ENCODE measurements around the gene ZNRF1. TPM values are rescaled to one million over a fixed set of nuclear protein-coding genes. Genes with fewer than 3 reads are reported as not detected.

The ZNRF1 gene
- total and polyA plus RNA-seq, 9 donors: 15.2 to 47.0 (median 45.2) TPM

DNA sequence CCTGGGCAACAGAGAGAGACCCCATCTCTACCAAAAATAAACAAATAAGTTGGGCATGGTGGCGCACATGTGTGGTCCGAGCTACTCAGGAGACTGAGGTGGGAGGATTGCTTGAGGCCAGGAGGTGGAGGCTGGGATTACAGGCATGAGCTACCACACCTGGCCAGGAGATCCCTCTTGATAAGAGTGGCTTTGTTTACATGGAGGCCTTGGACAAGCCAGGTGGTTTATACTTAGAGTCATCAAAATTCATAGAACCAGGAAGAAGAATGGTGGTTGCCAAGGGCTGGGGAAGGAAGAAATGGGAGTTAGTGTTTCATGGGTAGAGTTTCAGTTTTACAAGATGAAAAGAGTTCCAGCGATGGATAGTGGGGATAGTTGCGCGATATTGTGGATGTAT is 140.7 kb downstream of the ZNRF1 start:
- Histone ChIP-seq H3K27ac (ENCODE audit: low read length) (no peak overlapping the region), H3K9me3 (replicated peaks; ENCODE audit: control insufficient read depth, low read depth, low read length) (no peaks in the 10 kb centered on the region), H3K27me3 (ENCODE audit: control insufficient read depth, insufficient read depth, low read length) (no peaks in the 10 kb centered on the region), H3K4me1 (ENCODE audit: control insufficient read depth, insufficient read depth, low read length) (no peaks in the 10 kb centered on the region), H3K4me3 (ENCODE audit: low read length) (no peak overlapping the region), H3K36me3 (ENCODE audit: control insufficient read depth, insufficient read depth, low read length) (no peaks in the 10 kb centered on the region)
- DNase-seq: no peak
- WGBS (ENCODE audit: insufficient coverage): no CpG with 5 or more reads among the region's 5 CpGs

- DNase-seq: no peak
- Histone ChIP-seq H3K4me3 (ENCODE audit: low read length) (no peak overlapping the region), H3K27ac (ENCODE audit: low read length) (no peak overlapping the region), H3K27me3 (ENCODE audit: control insufficient read depth, insufficient read depth, low read length) (no peaks in the 10 kb centered on the region), H3K36me3 (ENCODE audit: control insufficient read depth, insufficient read depth, low read length) (no peaks in the 10 kb centered on the region), H3K4me1 (ENCODE audit: control insufficient read depth, insufficient read depth, low read length) (no peaks in the 10 kb centered on the region), H3K9me3 (replicated peaks; ENCODE audit: control insufficient read depth, low read depth, low read length) (no peaks in the 10 kb centered on the region)
- 67% methylated on average over 1 of the region's 6 CpGs for WGBS (ENCODE audit: insufficient coverage)
These were observed 145.1 kb downstream of the ZNRF1 start for GRCh38 chr16:75143941-75144340.

DNA sequence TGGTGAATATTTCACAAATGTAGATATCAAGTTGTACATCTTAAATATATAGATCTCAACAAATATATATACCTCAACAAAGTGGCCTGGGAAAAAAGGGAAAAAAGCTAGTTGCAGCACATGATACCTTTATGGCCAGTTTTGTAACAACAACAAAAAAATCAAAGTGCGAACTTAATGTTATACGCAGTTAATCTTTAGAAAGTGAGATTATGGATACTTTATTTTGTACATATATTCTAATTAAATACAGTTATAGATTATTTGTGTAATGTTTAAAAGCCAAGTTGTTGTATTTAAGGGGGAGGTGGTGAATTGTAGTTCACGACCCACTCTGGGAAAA is 149.1 kb downstream of the ZNRF1 start:
- DNase-seq: no peak
- Histone ChIP-seq H3K4me3 (ENCODE audit: low read length) (no peak overlapping the region), H3K4me1 (ENCODE audit: control insufficient read depth, insufficient read depth, low read length) (no peaks in the 10 kb centered on the region), H3K36me3 (ENCODE audit: control insufficient read depth, insufficient read depth, low read length) (peaks cover 6% of the 10 kb centered on the region), H3K27me3 (ENCODE audit: control insufficient read depth, insufficient read depth, low read length) (no peaks in the 10 kb centered on the region), H3K9me3 (replicated peaks; ENCODE audit: control insufficient read depth, low read depth, low read length) (peaks cover 17% of the 10 kb centered on the region), H3K27ac (ENCODE audit: low read length) (no peak overlapping the region)
- 0% methylated on average over 1 of the region's 3 CpGs for WGBS (ENCODE audit: insufficient coverage)

DNA sequence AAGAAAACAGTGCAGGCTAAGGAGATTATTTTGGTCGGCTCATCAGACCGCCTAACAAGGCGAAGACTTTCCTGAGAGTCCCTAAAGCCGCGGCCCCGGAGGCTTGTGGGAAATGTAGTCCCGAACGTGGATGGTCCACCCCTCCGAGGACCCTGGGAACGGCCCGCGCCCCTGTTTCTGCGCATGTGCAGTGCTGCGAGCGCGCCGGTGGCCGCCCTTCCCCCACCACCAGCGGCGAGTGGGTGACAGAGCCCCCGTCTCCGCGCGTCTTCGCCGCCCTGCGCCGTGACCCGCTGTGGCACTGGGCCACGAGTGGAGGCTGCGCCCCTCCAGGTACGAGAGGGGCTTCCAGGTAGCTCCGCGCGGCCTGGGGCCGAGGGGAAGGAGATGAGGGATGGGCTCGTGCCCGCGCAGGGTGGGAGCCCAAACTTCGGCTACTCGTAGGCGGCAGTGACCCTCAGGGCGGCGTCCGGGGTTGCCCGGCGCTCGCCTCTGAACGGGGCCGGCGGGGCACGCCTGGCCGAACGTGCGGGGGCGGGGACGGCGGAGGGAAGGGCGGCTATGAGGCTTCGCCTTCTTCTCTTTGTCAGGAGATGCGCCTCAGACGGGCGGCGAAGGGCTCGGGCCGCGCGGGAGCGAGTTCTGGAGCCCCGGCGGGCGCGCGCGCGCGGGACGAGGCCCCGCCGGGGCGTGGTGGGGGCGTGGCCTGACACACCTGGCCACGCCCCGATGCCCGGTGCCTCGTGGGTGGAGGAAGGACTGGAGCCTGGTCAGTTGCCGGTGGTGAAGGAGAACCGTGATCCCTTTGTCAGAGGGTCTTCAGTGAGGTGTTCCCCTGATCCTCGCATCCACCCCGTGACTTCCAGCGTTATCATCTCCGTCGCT is 149.7 kb downstream of the ZNRF1 start, which contains the start of gene ZFP1:
TSS of gene ZFP1 (plus strand) at position 214 of the 885 bp plus-strand sequence. CDS start 4,428 bp downstream, outside the sequence.
- Histone ChIP-seq H3K4me3 (ENCODE audit: low read length) (peak within 1 kb of the TSS; percentile 99), H3K36me3 (ENCODE audit: control insufficient read depth, insufficient read depth, low read length) (peaks cover 7% of the 10 kb centered on the region), H3K27me3 (ENCODE audit: control insufficient read depth, insufficient read depth, low read length) (no peaks in the 10 kb centered on the region), H3K9me3 (replicated peaks; ENCODE audit: control insufficient read depth, low read depth, low read length) (peaks cover 17% of the 10 kb centered on the region), H3K27ac (ENCODE audit: low read length) (peak within 1 kb of the TSS; percentile 97), H3K4me1 (ENCODE audit: control insufficient read depth, insufficient read depth, low read length) (no peaks in the 10 kb centered on the region)
- WGBS (ENCODE audit: insufficient coverage): under 1% methylated on average over 56 of the region's 93 CpGs
- DNase-seq: peak; percentile 97

DNA sequence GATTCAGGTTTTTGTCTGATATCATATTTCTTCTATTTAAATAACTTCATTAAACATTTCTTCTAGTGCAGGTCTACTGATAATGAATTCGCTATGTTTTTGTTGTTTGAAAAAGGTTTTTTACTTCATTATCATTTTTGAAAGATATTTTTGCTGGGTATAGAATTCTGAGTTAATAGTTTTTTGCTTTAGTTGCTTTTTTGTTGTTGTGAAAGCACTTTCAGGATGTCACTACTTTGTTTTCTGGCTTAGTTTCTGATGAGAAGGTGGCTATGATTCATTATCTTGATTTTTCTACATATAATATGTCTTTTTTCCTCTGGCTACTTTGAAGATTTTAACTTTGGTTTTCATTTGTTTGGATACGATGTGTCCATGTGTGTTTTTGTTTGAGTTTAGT is 153.0 kb downstream of the ZNRF1 start:
- Histone ChIP-seq H3K27ac (ENCODE audit: low read length) (no peak overlapping the region), H3K4me3 (ENCODE audit: low read length) (no peak overlapping the region), H3K27me3 (ENCODE audit: control insufficient read depth, insufficient read depth, low read length) (no peaks in the 10 kb centered on the region), H3K36me3 (ENCODE audit: control insufficient read depth, insufficient read depth, low read length) (peaks cover 16% of the 10 kb centered on the region), H3K4me1 (ENCODE audit: control insufficient read depth, insufficient read depth, low read length) (no peaks in the 10 kb centered on the region), H3K9me3 (replicated peaks; ENCODE audit: control insufficient read depth, low read depth, low read length) (peaks cover 19% of the 10 kb centered on the region)
- no CpG with 5 or more reads among the region's 2 CpGs for WGBS (ENCODE audit: insufficient coverage)
- DNase-seq: no peak

- Histone ChIP-seq H3K4me3 (ENCODE audit: low read length) (no peak overlapping the region), H3K4me1 (ENCODE audit: control insufficient read depth, insufficient read depth, low read length) (no peaks in the 10 kb centered on the region), H3K27ac (ENCODE audit: low read length) (no peak overlapping the region), H3K27me3 (ENCODE audit: control insufficient read depth, insufficient read depth, low read length) (no peaks in the 10 kb centered on the region), H3K9me3 (replicated peaks; ENCODE audit: control insufficient read depth, low read depth, low read length) (peaks cover 19% of the 10 kb centered on the region), H3K36me3 (ENCODE audit: control insufficient read depth, insufficient read depth, low read length) (peaks cover 19% of the 10 kb centered on the region)
- DNase-seq: no peak
These were observed 153.8 kb downstream of the ZNRF1 start for GRCh38 chr16:75152635-75153034.

DNA sequence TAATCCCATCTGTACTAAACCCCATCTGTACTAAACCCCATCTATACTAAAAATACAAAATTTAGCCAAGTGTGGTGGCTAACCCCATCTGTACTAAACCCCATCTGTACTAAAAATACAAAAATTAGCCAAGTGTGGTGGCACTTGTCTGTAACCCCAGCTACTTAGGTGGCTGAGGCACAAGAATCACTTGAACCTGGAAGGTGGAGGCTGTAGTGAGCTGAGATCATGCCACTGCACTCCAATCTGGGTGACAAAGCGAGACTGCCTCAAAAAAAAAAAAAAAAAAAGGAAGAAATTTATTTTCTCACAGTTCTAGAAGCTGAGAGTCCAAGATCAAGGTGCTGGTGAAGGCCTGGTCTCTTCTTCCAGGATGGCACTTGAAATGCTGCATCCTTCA is 161.6 kb downstream of the ZNRF1 start:
- H3K4me1 ChIP-seq (ENCODE audit: control insufficient read depth, insufficient read depth, low read length): no peaks in the 10 kb centered on the region
- peaks cover 2% of the 10 kb centered on the region for H3K9me3 ChIP-seq (replicated peaks; ENCODE audit: control insufficient read depth, low read depth, low read length)
- WGBS (ENCODE audit: insufficient coverage): no CpG with 5 or more reads among the region's 1 CpG
- peaks cover 27% of the 10 kb centered on the region for H3K36me3 ChIP-seq (ENCODE audit: control insufficient read depth, insufficient read depth, low read length)
- no peak for DNase-seq
- no peak overlapping the region for H3K27ac ChIP-seq (ENCODE audit: low read length)
- H3K27me3 ChIP-seq (ENCODE audit: control insufficient read depth, insufficient read depth, low read length): no peaks in the 10 kb centered on the region
- no peak overlapping the region for H3K4me3 ChIP-seq (ENCODE audit: low read length)

Other genes starting within 250 kb of the ZNRF1 start
- gene FA2H, start 224.2 kb upstream of the ZNRF1 start, total RNA-seq: 0.09 TPM
- 1 to 10 TPM in 1 of 8 donors, under 1 TPM in 3, not detected in 4; 0.10 to 1.9 (median 0.44) TPM for gene FA2H, start 224.2 kb upstream of the ZNRF1 start, polyA plus RNA-seq (ENCODE audit: insufficient read depth in 1 of 8, insufficient read length in 8 of 8, low replicate concordance in 1 of 8)
- 22.3 TPM for gene WDR59, start 13.9 kb upstream of the ZNRF1 start, total RNA-seq
- 10 to 100 TPM; 35.5 to 61.7 (median 44.5) TPM for gene WDR59, start 13.9 kb upstream of the ZNRF1 start, polyA plus RNA-seq (ENCODE audit: insufficient read depth in 1 of 8, insufficient read length in 8 of 8, low replicate concordance in 1 of 8)
- 2.3 TPM for gene LDHD, start 117.8 kb downstream of the ZNRF1 start, total RNA-seq
- gene LDHD, start 117.8 kb downstream of the ZNRF1 start, polyA plus RNA-seq (ENCODE audit: insufficient read depth in 1 of 8, insufficient read length in 8 of 8, low replicate concordance in 1 of 8): 1 to 10 TPM; 1.6 to 3.8 (median 2.4) TPM
- 16.5 TPM for gene ZFP1, start 149.5 kb downstream of the ZNRF1 start, total RNA-seq
- gene ZFP1, start 149.5 kb downstream of the ZNRF1 start, polyA plus RNA-seq (ENCODE audit: insufficient read depth in 1 of 8, insufficient read length in 8 of 8, low replicate concordance in 1 of 8): 10 to 100 TPM; 10.4 to 17.2 (median 13.4) TPM
- gene CTRB2, start 208.1 kb downstream of the ZNRF1 start, total RNA-seq: not detected
- gene CTRB2, start 208.1 kb downstream of the ZNRF1 start, polyA plus RNA-seq (ENCODE audit: insufficient read depth in 1 of 8, insufficient read length in 8 of 8, low replicate concordance in 1 of 8): under 1 TPM in 6 of 8 donors, not detected in 2; 0.17 to 0.52 (median 0.28) TPM
- 0.75 TPM for gene CTRB1, start 220.0 kb downstream of the ZNRF1 start, total RNA-seq
- 1 to 10 TPM in 1 of 8 donors, under 1 TPM in 5, not detected in 2; 0.20 to 1.0 (median 0.53) TPM for gene CTRB1, start 220.0 kb downstream of the ZNRF1 start, polyA plus RNA-seq (ENCODE audit: insufficient read depth in 1 of 8, insufficient read length in 8 of 8, low replicate concordance in 1 of 8)

All from muscle of leg (tissue), 11 donors.